ENCODE results near the gene MYH9. TPM values are rescaled to one million over a fixed set of nuclear protein-coding genes. Genes with fewer than 3 reads are reported as not detected.

The MYH9 gene
- polyA plus RNA-seq, 1 of the 3 experiments (the other 2 are of a cell fraction) = 303 TPM

DNA sequence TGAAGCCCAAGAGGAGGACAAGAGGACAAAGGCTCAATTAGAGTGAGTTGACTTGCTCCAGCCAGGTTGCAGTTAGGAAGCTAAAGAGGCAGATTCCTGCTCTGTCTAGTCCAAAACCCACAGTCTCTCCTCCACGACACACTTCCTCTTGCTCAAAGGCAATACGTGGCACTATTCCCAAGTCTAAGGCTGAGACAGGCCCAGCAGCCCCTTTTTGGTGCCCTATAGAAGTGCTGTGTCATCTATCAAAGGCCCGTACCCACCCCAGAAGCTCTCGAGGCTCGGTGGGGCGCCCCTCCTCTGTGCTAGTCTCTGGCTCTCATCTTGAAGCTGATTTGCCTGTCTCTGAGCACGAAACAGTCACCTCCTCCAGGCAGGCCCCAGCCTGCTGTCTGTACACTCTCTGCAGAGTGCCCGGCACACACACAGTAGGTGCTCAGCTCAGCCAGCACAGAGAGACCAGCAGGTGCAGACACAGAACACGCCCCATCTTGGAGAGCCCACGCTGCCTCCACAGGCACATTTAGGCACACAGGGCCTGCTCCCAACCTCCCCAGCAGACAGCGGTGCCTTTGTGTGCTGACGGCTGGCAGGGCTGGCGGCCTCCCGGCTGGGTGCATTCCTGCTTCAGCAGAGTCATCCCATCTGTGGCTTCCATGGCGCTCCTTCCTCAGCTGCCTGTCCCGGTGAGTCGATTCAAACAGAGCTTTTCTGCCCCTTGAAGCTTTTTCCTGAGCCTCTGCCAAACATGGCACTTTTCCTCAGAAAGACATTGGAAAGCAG is 52.8 kb downstream of the MYH9 start:
- Histone ChIP-seq H3K9ac (peak overlapping the region; percentile 38), H4K20me1 (ENCODE audit: insufficient read depth) (peaks cover 29% of the 10 kb centered on the region), H3K36me3 (replicated peaks in 1 of 2; ENCODE audit: control insufficient read depth in 1 of 2, insufficient read depth in 2 of 2, low read length in 1 of 2) (peaks cover 47 to 58% of the 10 kb centered on the region in 2 experiments), H3K79me2 (ENCODE audit: insufficient read depth) (peaks cover 99% of the 10 kb centered on the region), H3K27me3 (ENCODE audit: insufficient read depth) (no peaks in the 10 kb centered on the region), H3K4me3 (ENCODE audit: low read depth in 2 of 2, low read length in 1 of 2) (no peak overlapping the region), H2AFZ (ENCODE audit: low read depth) (no peak overlapping the region), H3K4me1 (ENCODE audit: control insufficient read depth in 1 of 2, insufficient read depth in 2 of 2, low read depth in 1 of 2, low read length in 1 of 2) (peaks cover 54 to 97% of the 10 kb centered on the region in 2 experiments), H3K4me2 (peak overlapping the region; percentile 44), H3K9me3 (no peaks in the 10 kb centered on the region), H3K27ac (ENCODE audit: low read depth in 2 of 2, low read length in 1 of 2) (peak overlapping the region; percentile 84 to 98), H3F3A (replicated peaks; ENCODE audit: insufficient read depth) (peaks cover 98% of the 10 kb centered on the region), H3K9me2 (no peaks in the 10 kb centered on the region)
- WGBS (ENCODE audit: low lambda C conversion rate) = 21% methylated on average over 10 of the region's 17 CpGs
- no peak for DNase-seq
- ChIA-PET CTCF (interaction anchor here (0.7 to 4.9 kb wide), 4 partner anchors 18 to 135 kb away, joined by 3 to 34 read pairs (median 4); partner anchors contain the start of gene MYH9), POLR2A (interaction anchor here (0.6 kb wide), 1 partner anchor 12 kb away, joined by 3 read pairs; no protein-coding TSS in a partner anchor)
- no peak for TF ChIP-seq SMC3 (IDR thresholded peaks at IDR 0.05; ENCODE audit: low read depth, low read length)
- no peak for TF ChIP-seq MEF2A (IDR thresholded peaks at IDR 0.05; ENCODE audit: borderline replicate concordance, low read depth)
- TF ChIP-seq, protein P1, sequence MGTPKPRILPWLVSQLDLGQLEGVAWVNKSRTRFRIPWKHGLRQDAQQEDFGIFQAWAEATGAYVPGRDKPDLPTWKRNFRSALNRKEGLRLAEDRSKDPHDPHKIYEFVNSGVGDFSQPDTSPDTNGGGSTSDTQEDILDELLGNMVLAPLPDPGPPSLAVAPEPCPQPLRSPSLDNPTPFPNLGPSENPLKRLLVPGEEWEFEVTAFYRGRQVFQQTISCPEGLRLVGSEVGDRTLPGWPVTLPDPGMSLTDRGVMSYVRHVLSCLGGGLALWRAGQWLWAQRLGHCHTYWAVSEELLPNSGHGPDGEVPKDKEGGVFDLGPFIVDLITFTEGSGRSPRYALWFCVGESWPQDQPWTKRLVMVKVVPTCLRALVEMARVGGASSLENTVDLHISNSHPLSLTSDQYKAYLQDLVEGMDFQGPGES (IDR thresholded peaks at IDR 0.05; ENCODE audit: low read depth, low read length) = no peak
- peak; percentile 76; the same call in 1 of the 2 replicates for TF ChIP-seq SIN3A (IDR thresholded peaks at IDR 0.05; ENCODE audit: borderline replicate concordance, low read depth, low read length)
- TF ChIP-seq FOSL2 (IDR thresholded peaks at IDR 0.05; ENCODE audit: borderline replicate concordance, low read depth) = peak; percentile 51; the same call in 1 of the 2 replicates
- no peak for TF ChIP-seq EZH2phosphoT487 (IDR thresholded peaks at IDR 0.05; ENCODE audit: borderline replicate concordance, low read depth)
- TF ChIP-seq CHD2 (IDR thresholded peaks at IDR 0.05; ENCODE audit: low read length, partially characterized antibody) = no peak
- TF ChIP-seq, protein P2, sequence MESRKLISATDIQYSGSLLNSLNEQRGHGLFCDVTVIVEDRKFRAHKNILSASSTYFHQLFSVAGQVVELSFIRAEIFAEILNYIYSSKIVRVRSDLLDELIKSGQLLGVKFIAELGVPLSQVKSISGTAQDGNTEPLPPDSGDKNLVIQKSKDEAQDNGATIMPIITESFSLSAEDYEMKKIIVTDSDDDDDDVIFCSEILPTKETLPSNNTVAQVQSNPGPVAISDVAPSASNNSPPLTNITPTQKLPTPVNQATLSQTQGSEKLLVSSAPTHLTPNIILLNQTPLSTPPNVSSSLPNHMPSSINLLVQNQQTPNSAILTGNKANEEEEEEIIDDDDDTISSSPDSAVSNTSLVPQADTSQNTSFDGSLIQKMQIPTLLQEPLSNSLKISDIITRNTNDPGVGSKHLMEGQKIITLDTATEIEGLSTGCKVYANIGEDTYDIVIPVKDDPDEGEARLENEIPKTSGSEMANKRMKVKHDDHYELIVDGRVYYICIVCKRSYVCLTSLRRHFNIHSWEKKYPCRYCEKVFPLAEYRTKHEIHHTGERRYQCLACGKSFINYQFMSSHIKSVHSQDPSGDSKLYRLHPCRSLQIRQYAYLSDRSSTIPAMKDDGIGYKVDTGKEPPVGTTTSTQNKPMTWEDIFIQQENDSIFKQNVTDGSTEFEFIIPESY (IDR thresholded peaks at IDR 0.05; ENCODE audit: borderline replicate concordance, low read depth) = no peak
- no peak for TF ChIP-seq RAD21 (IDR thresholded peaks at IDR 0.05; ENCODE audit: low read length)
- no peak for TF ChIP-seq FOXJ3 (CRISPR knock-in tag; IDR thresholded peaks at IDR 0.05)
- TF ChIP-seq FOXM1 (IDR thresholded peaks at IDR 0.05; ENCODE audit: low read depth) = no peak
- TF ChIP-seq GATA2 (CRISPR knock-in tag; IDR thresholded peaks at IDR 0.05) = no peak
- no peak for TF ChIP-seq RCOR1 (IDR thresholded peaks at IDR 0.05; ENCODE audit: low read length)
- TF ChIP-seq, protein P3, sequence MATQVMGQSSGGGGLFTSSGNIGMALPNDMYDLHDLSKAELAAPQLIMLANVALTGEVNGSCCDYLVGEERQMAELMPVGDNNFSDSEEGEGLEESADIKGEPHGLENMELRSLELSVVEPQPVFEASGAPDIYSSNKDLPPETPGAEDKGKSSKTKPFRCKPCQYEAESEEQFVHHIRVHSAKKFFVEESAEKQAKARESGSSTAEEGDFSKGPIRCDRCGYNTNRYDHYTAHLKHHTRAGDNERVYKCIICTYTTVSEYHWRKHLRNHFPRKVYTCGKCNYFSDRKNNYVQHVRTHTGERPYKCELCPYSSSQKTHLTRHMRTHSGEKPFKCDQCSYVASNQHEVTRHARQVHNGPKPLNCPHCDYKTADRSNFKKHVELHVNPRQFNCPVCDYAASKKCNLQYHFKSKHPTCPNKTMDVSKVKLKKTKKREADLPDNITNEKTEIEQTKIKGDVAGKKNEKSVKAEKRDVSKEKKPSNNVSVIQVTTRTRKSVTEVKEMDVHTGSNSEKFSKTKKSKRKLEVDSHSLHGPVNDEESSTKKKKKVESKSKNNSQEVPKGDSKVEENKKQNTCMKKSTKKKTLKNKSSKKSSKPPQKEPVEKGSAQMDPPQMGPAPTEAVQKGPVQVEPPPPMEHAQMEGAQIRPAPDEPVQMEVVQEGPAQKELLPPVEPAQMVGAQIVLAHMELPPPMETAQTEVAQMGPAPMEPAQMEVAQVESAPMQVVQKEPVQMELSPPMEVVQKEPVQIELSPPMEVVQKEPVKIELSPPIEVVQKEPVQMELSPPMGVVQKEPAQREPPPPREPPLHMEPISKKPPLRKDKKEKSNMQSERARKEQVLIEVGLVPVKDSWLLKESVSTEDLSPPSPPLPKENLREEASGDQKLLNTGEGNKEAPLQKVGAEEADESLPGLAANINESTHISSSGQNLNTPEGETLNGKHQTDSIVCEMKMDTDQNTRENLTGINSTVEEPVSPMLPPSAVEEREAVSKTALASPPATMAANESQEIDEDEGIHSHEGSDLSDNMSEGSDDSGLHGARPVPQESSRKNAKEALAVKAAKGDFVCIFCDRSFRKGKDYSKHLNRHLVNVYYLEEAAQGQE (IDR thresholded peaks at IDR 0.05; ENCODE audit: low read depth, low read length) = no peak; the same call in 1 of the 2 replicates
- TF ChIP-seq TAF1 (IDR thresholded peaks at IDR 0.05; ENCODE audit: borderline replicate concordance, low read depth, low read length) = no peak; the same call in 1 of the 2 replicates
- TF ChIP-seq YY1 (IDR thresholded peaks at IDR 0.05; ENCODE audit: low read depth) = peak; percentile 63; the same call in 1 of the 2 replicates
- no peak for TF ChIP-seq RXRA (IDR thresholded peaks at IDR 0.05; ENCODE audit: borderline replicate concordance, low read depth)
- TF ChIP-seq, protein P4, sequence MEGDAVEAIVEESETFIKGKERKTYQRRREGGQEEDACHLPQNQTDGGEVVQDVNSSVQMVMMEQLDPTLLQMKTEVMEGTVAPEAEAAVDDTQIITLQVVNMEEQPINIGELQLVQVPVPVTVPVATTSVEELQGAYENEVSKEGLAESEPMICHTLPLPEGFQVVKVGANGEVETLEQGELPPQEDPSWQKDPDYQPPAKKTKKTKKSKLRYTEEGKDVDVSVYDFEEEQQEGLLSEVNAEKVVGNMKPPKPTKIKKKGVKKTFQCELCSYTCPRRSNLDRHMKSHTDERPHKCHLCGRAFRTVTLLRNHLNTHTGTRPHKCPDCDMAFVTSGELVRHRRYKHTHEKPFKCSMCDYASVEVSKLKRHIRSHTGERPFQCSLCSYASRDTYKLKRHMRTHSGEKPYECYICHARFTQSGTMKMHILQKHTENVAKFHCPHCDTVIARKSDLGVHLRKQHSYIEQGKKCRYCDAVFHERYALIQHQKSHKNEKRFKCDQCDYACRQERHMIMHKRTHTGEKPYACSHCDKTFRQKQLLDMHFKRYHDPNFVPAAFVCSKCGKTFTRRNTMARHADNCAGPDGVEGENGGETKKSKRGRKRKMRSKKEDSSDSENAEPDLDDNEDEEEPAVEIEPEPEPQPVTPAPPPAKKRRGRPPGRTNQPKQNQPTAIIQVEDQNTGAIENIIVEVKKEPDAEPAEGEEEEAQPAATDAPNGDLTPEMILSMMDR (IDR thresholded peaks at IDR 0.05) = no peak
- TF ChIP-seq, protein P5, sequence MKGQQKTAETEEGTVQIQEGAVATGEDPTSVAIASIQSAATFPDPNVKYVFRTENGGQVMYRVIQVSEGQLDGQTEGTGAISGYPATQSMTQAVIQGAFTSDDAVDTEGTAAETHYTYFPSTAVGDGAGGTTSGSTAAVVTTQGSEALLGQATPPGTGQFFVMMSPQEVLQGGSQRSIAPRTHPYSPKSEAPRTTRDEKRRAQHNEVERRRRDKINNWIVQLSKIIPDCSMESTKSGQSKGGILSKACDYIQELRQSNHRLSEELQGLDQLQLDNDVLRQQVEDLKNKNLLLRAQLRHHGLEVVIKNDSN (IDR thresholded peaks at IDR 0.05; ENCODE audit: borderline replicate concordance, low read depth) = no peak
- TF ChIP-seq, protein P6, sequence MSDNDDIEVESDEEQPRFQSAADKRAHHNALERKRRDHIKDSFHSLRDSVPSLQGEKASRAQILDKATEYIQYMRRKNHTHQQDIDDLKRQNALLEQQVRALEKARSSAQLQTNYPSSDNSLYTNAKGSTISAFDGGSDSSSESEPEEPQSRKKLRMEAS (IDR thresholded peaks at IDR 0.05; ENCODE audit: low read depth) = peak; percentile 80
- no peak for TF ChIP-seq NRF1 (IDR thresholded peaks at IDR 0.05; ENCODE audit: low read depth, low read length)
- 0 out of 2 replicates have a peak, but pooled peaks have one; percentile 14 for TF ChIP-seq JUND (IDR thresholded peaks at IDR 0.05)

Data from SK-N-SH (cell line).